H1 (cell line): ENCODE measurements around the gene TSSC4. TPM values are rescaled to one million over a fixed set of nuclear protein-coding genes. Genes with fewer than 3 reads are reported as not detected.

ENCODE experiments used
- CEBPB ChIP-seq: IDR thresholded peaks from 2 replicates; pipeline ENCODE4 v1.6.1; 2012; ENCODE audit warnings: low read depth, low read length
- JUN ChIP-seq: IDR thresholded peaks from 2 replicates; pipeline ENCODE4 v1.6.1; 2011; ENCODE audit warnings: low read depth, mild to moderate bottlenecking, improper control_type of control experiment, low read length
- YY1 ChIP-seq: IDR thresholded peaks from 2 replicates; pipeline ENCODE4 v1.6.1; 2011; ENCODE audit warnings: low read depth, mild to moderate bottlenecking, low read length
- polyA plus RNA-seq, 7 experiments: library from polyadenylated mRNA; depleted of rRNA in 3 of 7; stranded (reverse) in 5 of 7; unstranded in 2 of 7; fragments of >200 nt in 5 of 7; fragments of 200-250 nt in 2 of 7; gene quantifications; 1 replicate in 5 of 7; 2 replicates in 1 of 7; 4 replicates in 1 of 7; pipeline versions ENCODE4 v1.2.1 to v1.2.3, GENCODE V29; 2011 to 2013; ENCODE audit warnings: missing spikeins in 2 of 7, mixed read lengths in 2 of 7
- total RNA-seq: library from RNA; stranded (reverse); fragmentation: NEBNext Ultra II Directional; extraction: Animal tissue kit (Norgen Biotek cat#: 25700); gene quantifications from 2 replicates; pipeline ENCODE4 v1.2.1, GENCODE V29; 2021

The TSSC4 gene
- total and polyA plus RNA-seq, 2 of the 8 experiments (the other 6 are each of a cell fraction or from before 2014, with no cell fraction given): 34.0 to 39.3 TPM

- TF ChIP-seq YY1: no peak
- no peak for TF ChIP-seq CEBPB
- TF ChIP-seq JUN: no peak
Observed at GRCh38 chr11:2426221-2426620, 25.7 kb downstream of the TSSC4 start (continued).
